Activated CD4-positive, CD25-positive, alpha-beta regulatory T cell treated with anti-CD3 and anti-CD28 coated beads, Interleukin-2, amount 50 U/mL, for 24 hours (primary cell): ENCODE measurements around the gene CCNY.
A peak's percentile ranks its signal among the peaks of the same experiment; 100 is the strongest.
"Not testable (repeated sequence)": the region's sequence is repeated elsewhere in the genome, so short reads cannot be mapped to it uniquely, and the experiment has no call there.

Source experiments
- ATAC-seq, 2 donors: fragments of 150-1000 bp; cut with Tn5 transposase; one replicate each; pipeline ENCODE4 v1.10.0; 2021; ENCODE audit warnings: mild to moderate bottlenecking in 1 of 2, moderate library complexity in 1 of 2

The CCNY gene

DNA sequence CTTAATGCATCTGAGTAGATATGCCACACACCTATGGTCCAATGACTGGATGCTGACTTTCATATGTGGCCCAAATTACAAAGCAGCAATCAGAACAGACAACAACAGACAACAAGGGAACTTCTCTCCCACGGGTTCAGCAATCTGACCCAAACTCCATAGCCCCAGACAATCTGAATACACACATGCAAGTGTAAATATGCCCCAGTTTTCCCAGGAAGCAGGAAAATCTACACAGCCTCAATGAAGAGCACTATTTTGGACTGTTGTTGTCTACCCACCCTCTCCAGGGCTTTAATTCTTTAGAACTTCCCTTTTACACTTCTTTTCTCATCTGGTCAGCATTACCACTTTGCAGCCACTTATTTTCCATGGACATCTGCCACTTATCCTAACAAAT is 2.0 kb upstream of the CCNY start:
- ATAC-seq = no peak

GRCh38 chr10:35335133-35336083 is 901 bp upstream of the CCNY start:
- ATAC-seq = peak in 1 of 2 donors; percentile 0

DNA sequence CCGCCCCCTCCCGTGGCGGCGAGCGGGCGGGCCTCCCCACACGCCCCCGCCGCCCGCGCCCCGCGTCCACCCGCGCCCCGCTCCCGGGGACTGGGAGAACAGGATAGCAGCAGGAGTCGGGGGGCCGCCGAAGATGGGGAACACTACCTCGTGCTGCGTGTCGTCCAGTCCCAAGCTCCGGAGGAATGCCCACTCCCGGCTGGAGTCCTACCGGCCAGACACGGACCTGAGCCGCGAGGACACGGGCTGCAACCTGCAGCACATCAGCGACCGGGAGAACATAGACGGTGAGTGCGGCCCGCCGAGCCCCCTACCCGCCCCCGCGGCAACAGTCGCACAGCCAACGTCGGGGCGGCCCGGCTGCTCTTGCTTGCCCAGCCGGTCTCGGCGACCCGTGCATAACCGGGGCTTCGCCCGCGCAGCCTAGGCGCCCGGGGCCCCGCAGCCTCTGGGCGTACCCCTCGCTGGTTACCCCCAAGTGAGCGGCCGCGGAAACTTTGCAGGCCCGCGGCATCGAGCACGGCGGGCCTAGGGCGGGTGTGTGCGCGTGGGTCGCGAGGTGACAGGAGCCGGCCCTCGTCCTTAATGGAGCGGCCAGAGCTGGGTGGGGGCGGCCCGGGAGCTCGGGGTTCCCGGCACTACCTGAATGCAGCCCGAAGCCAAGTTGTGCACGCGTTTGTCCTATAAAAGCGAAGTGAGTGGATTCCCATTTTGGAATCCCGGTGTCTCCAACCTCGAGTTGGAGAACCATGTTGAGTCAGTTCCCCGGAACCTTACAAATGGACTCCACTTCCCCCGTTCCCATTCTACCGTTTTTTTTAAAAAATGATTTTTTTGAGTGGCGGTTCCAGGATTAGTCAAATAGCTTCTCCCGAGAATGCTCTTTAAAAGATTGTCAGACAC is 863 bp downstream of the CCNY start:
- no peak for ATAC-seq

DNA sequence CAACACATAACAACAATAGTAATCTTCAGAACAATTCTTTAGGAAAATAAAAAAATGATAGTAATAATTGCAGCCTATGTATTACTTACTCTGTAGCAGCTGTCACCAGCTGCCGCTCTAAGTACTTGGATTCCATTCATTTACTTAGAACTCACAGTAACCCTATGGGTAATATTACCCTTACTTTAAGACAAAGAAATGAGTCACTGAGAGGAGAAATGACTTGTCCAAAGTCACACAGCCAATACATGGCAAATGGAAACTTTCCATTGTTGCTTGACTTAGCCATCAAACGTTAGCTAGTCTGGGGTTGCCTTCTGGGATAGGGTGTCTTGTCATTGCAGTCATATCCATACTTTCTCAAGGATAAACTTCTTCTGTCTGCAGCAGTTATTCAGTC is 3.6 kb downstream of the CCNY start:
- peak; percentile 69 to 75 for ATAC-seq

DNA sequence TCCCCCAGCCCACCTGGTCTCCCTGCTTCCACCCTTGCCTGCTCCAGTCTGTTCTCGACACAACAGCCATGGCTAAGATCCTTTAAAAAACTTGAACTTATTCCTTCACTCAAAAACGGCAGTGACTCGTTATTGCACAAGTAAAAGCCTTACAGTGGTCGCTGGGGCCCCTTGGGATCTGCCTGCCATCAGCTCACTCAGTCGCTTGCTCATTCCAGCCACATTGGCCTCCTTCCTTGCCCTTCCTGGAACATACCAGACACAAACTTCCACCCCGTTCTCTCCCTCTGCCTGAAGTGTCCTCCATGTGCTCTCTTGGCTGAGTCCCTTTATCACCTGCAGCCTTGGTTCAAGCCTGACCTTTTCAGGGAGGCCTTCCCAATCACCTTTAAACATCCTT is 4.7 kb downstream of the CCNY start:
- no peak for ATAC-seq

DNA sequence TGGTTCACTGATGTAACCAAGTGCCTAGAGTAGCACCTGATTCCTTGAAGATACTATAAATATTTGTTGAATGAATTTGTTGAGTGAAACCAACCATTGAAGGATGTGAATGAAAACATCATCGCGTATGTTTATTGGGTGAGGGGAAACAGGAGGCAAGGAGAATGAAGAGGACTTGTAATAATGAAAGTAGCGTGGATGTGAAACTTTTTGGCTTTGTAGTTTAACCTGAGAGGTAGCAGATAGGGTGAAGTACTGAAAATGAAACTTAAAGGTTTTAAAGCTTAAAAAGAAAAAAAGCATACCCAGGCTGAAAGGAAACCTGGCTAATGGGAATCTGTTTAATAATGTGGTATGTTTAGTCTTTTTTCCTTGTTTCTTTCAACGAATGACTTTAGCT is 5.2 kb downstream of the CCNY start:
- peak; percentile 62 to 66 for ATAC-seq

GRCh38 chr10:35342183-35342753 is 6.0 kb downstream of the CCNY start:
- ATAC-seq = no peak

- ATAC-seq = no peak
These were observed 7.4 kb downstream of the CCNY start for GRCh38 chr10:35343739-35344138.

DNA sequence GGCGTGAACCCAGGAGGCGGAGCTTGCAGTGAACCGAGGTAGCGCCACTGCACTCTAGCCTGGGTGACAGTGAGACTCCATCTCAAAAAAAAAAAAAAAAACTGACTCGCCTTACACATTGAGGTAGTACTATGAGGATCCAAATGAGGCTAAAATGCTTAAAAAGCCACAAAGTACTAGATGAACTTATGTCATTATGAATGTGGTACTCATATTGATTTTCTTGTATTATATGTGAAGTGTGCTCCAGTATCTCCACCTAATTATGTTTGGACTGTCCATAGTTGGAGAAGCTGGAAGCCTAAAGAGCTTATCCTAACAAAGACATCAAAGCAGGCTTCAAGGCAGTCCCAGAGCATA is 9.1 kb downstream of the CCNY start:
- no peak for ATAC-seq

DNA sequence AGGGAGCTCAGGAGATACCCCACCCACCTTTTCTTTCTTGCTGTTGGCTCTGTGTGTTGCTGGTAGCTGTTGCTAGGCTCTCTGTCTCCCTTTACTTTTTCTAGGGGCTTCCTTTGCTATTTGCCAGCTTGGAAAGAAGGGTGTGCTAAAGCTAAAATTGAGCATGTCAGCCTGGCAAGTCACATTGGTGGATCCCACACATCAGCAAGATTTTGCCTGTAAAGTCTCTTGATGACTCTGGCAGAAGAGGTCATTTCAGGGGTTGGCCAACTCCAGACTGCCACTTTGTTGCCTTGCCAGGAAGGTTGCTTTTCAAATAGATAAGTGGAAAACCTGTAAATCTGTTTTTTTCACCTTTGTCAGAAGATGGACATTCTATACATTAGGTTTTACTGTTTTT is 9.9 kb downstream of the CCNY start:
- no peak for ATAC-seq

- no peak for ATAC-seq
These were observed 10.8 kb downstream of the CCNY start for GRCh38 chr10:35347121-35347562.

GRCh38 chr10:35347899-35348608 is 11.7 kb downstream of the CCNY start:
- no peak for ATAC-seq

- no peak for ATAC-seq
These were observed 12.5 kb downstream of the CCNY start for GRCh38 chr10:35348609-35349388.

GRCh38 chr10:35349389-35349915 is 13.1 kb downstream of the CCNY start:
- peak; percentile 40 to 58 for ATAC-seq

DNA sequence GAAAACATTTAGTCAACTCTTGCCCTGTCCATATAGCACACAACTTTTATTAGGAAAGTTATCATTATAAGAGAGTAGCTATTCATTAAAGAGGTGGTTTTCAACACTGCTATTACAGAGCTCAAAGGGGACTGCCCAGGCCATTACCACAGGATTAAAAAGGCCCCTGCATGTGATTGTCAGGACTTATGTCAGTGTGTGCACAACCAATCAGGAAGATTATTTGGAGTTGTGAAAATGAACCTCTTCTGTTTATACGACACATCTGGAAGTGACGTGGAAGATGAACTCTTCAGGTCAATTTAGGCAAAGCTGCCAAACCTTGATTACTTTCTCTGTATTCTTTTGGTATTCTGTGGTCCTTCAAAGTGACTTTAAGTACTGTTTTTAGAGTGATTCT is 14.7 kb downstream of the CCNY start:
- no peak for ATAC-seq

GRCh38 chr10:35352097-35352496 is 15.8 kb downstream of the CCNY start:
- ATAC-seq = no peak

DNA sequence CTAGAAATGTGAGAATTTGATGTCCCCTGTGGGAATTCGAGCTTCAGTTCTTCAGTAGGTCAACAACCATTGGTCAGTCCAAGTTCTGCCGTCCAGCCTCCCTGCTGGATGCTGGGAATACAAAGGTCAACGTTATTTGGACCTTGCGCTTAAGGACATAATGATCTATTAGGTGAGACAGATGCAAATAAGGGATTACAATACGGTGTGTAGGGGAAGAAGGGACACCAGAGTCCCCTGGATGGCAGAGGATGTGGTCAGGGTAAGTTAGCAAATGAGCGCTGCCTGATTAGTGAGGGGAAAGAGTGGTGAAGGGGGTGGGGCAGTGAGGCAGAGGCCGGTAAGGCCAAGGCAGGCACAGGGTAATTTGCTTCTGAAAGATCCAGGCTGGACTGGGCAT is 16.2 kb downstream of the CCNY start:
- ATAC-seq = peak in 1 of 2 donors; percentile 25

- no peak for ATAC-seq
These were observed 17.1 kb downstream of the CCNY start for GRCh38 chr10:35353395-35353794.

GRCh38 chr10:35353805-35354204 is 17.5 kb downstream of the CCNY start:
- no peak for ATAC-seq

DNA sequence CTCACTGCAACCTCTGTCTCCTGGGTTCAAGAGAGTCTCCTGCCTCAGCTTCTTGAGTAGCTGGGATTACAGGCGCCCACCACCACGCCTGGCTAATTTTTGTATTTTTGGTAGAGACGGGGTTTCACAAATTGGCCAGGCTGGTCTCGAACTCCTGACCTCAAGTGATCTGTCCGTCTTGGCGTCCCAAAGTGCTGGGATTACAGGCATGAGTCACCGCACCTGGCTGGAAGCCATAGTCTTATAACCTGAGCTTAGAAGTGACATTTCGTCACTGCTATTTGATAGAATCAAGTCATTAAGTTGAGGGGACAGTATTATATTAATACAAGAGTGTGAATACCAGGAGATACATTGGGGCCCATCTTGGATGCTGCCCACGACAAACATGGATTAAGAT is 17.9 kb downstream of the CCNY start:
- ATAC-seq = not testable (repeated sequence)

GRCh38 chr10:35355971-35356724 is 19.8 kb downstream of the CCNY start:
- peak; percentile 80 to 87 for ATAC-seq
